SK-N-SH (cell line): ENCODE data around the gene CCDC13. TPM values are rescaled to one million over a fixed set of nuclear protein-coding genes. Genes with fewer than 3 reads are reported as not detected.

ENCODE experiments used
- CTCF ChIA-PET: fragments of 300-600, 350-600 bp; formaldehyde crosslinking; extraction: SDS; loops from one replicate; lab custom pipeline; 2021; lab: Yijun Ruan, JAX
- POLR2A ChIA-PET: fragments of 350-600 bp; sonication (Branson Sonifier 250); formaldehyde crosslinking; extraction: SDS; loops from one replicate; lab custom pipeline; 2020; ENCODE audit warnings: antibody characterized with exemption, inconsistent platforms; lab: Yijun Ruan, JAX
- DNase-seq: peaks from one replicate; pipeline ENCODE4 v3.0.0; 2012
- H2AFZ ChIP-seq: fragments of 200-600 bp; sonication (generic); 2 replicates; pipeline ENCODE4 v1.8.1; 2016; ENCODE audit warnings: antibody characterized with exemption, mild to moderate bottlenecking, low read depth
- H3F3A ChIP-seq: fragments of 200-600 bp; sonication (generic); replicated peaks from 2 replicates; pipeline ENCODE3; 2016; ENCODE audit warnings: antibody characterized with exemption, mild to moderate bottlenecking; ENCODE audit not compliant: insufficient read depth
- H3K27ac ChIP-seq, 2 experiments: fragments of 200-500 bp in 1 of 2; fragments of 200-600 bp in 1 of 2; sonication (Bioruptor generic) in 1 of 2; sonication (generic), shearing (Covaris generic) in 1 of 2; 2 replicates each; pipeline versions ENCODE4 v1.5.1 to v1.6.1; 2014 to 2016; ENCODE audit warnings: low read depth in 2 of 2, inconsistent platforms in 1 of 2, low read length in 1 of 2, mild to moderate bottlenecking in 1 of 2, mixed read lengths in 1 of 2
- H3K27me3 ChIP-seq: fragments of 200-600 bp; sonication (generic), shearing (Covaris generic); 2 replicates; pipeline ENCODE4 v1.6.1; 2016; ENCODE audit warnings: mixed run types; ENCODE audit not compliant: insufficient read depth
- H3K36me3 ChIP-seq, 2 experiments: fragments of 200-500 bp in 1 of 2; fragments of 200-600 bp in 1 of 2; sonication (Bioruptor generic) in 1 of 2; sonication (generic) in 1 of 2; replicated peaks in 1 of 2; 2 replicates each; pipeline versions ENCODE3 to v1.5.1; 2014 to 2016; ENCODE audit warnings: low read length in 1 of 2, mild to moderate bottlenecking in 1 of 2; ENCODE audit not compliant: insufficient read depth in 2 of 2, control insufficient read depth in 1 of 2
- H3K4me1 ChIP-seq, 2 experiments: fragments of 200-500 bp in 1 of 2; fragments of 200-600 bp in 1 of 2; sonication (Bioruptor generic) in 1 of 2; sonication (generic), shearing (Covaris generic) in 1 of 2; 2 replicates each; pipeline versions ENCODE4 v1.5.1 to v1.6.1; 2014 to 2016; ENCODE audit warnings: low read depth in 1 of 2, low read length in 1 of 2, mixed run types in 1 of 2; ENCODE audit not compliant: insufficient read depth in 2 of 2, control insufficient read depth in 1 of 2
- H3K4me2 ChIP-seq: fragments of 200-600 bp; sonication (generic), shearing (Covaris generic); 2 replicates; pipeline ENCODE4 v1.6.1; 2017; ENCODE audit warnings: mixed run types
- H3K4me3 ChIP-seq, 2 experiments: fragments of 200-500 bp in 1 of 2; fragments of 200-600 bp in 1 of 2; sonication (Bioruptor generic) in 1 of 2; sonication (generic), shearing (Covaris generic) in 1 of 2; 2 replicates each; pipeline versions ENCODE4 v1.5.1 to v1.8.1; 2014 to 2016; ENCODE audit warnings: low read depth in 2 of 2, inconsistent platforms in 1 of 2, low read length in 1 of 2, mild to moderate bottlenecking in 1 of 2, mixed read lengths in 1 of 2, moderate library complexity in 1 of 2
- H3K79me2 ChIP-seq: fragments of 200-600 bp; sonication (generic); 2 replicates; pipeline ENCODE4 v1.8.1; 2017; ENCODE audit warnings: mild to moderate bottlenecking; ENCODE audit not compliant: insufficient read depth
- H3K9ac ChIP-seq: fragments of 200-600 bp; sonication (generic); 2 replicates; pipeline ENCODE4 v1.6.1; 2017; ENCODE audit warnings: mixed run types
- H3K9me2 ChIP-seq: fragments of 200-600 bp; sonication (generic); 2 replicates; pipeline ENCODE4 v1.6.1; 2017; ENCODE audit warnings: mixed run types
- H3K9me3 ChIP-seq: fragments of 200-600 bp; sonication (generic); 2 replicates; pipeline ENCODE4 v1.6.1; 2017; ENCODE audit warnings: mixed run types, mild to moderate bottlenecking, moderate library complexity
- H4K20me1 ChIP-seq: fragments of 200-600 bp; sonication (generic); 2 replicates; pipeline ENCODE4 v1.6.1; 2017; ENCODE audit warnings: mild to moderate bottlenecking, mixed run types; ENCODE audit not compliant: insufficient read depth
- CTCF ChIP-seq: fragments of 200-600 bp; sonication (generic); IDR thresholded peaks from 2 replicates; pipeline ENCODE4 v1.6.1; 2017; ENCODE audit warnings: antibody characterized with exemption, mild to moderate bottlenecking, moderate library complexity
- EP300 ChIP-seq, 2 experiments: IDR thresholded peaks; 2 replicates each; pipeline versions ENCODE4 v1.4.0 to v1.6.1; 2012; ENCODE audit warnings: borderline replicate concordance in 1 of 2, low read depth in 1 of 2, low read length in 1 of 2
- FOSL2 ChIP-seq: IDR thresholded peaks from 2 replicates; pipeline ENCODE4 v1.4.0; 2012; ENCODE audit warnings: low read depth, mild to moderate bottlenecking, moderate library complexity, borderline replicate concordance
- FOXJ3 ChIP-seq: sonication (generic); formaldehyde crosslinking; IDR thresholded peaks from 2 replicates; pipeline ENCODE4 v1.5.1; 2020; ENCODE audit warnings: mild to moderate bottlenecking, missing genetic modification reagents
- GABPA ChIP-seq: IDR thresholded peaks from 2 replicates; pipeline ENCODE4 v1.4.0; 2012; ENCODE audit warnings: low read depth, mild to moderate bottlenecking
- IRF3 ChIP-seq: fragments of 150-350 bp; IDR thresholded peaks from 2 replicates; pipeline ENCODE4 v1.6.1; 2016; ENCODE audit warnings: mild to moderate bottlenecking, low read depth, low read length
- JUND ChIP-seq: IDR thresholded peaks from 2 replicates; pipeline ENCODE4 v1.4.0; 2012
- MAX ChIP-seq: IDR thresholded peaks from 2 replicates; pipeline ENCODE4 v1.4.0; 2012; ENCODE audit warnings: low read depth
- MEF2A ChIP-seq: IDR thresholded peaks from 2 replicates; pipeline ENCODE4 v1.4.0; 2012; ENCODE audit warnings: low read depth, borderline replicate concordance
- RAD21 ChIP-seq: IDR thresholded peaks from 2 replicates; pipeline ENCODE4 v1.6.1; 2012; ENCODE audit warnings: mild to moderate bottlenecking, low read length
- RCOR1 ChIP-seq: fragments of 150-350 bp; IDR thresholded peaks from 2 replicates; pipeline ENCODE4 v1.6.1; 2017; ENCODE audit warnings: antibody characterized with exemption, low read length
- SMC3 ChIP-seq: IDR thresholded peaks from 2 replicates; pipeline ENCODE4 v1.6.1; 2012; ENCODE audit warnings: low read depth, low read length, improper control_type of control experiment
- TAF1 ChIP-seq: IDR thresholded peaks from 2 replicates; pipeline ENCODE4 v1.6.1; 2012; ENCODE audit warnings: low read depth, mild to moderate bottlenecking, low read length, moderate library complexity, borderline replicate concordance
- TCF12 ChIP-seq: IDR thresholded peaks from 2 replicates; pipeline ENCODE4 v1.4.0; 2012
- USF1 ChIP-seq: IDR thresholded peaks from 2 replicates; pipeline ENCODE4 v1.4.0; 2012; ENCODE audit warnings: low read depth, borderline replicate concordance
- ZBTB33 ChIP-seq: IDR thresholded peaks from 2 replicates; pipeline ENCODE4 v1.4.0; 2012; ENCODE audit warnings: low read depth, borderline replicate concordance
- WGBS: methylation state at CpG from one replicate; pipeline ENCODE4 v1.1.6; 2017; ENCODE audit warnings: low lambda C conversion rate; 5-methylcytosine and 5-hydroxymethylcytosine counted together
- polyA plus RNA-seq, 3 experiments: library from polyadenylated mRNA; depleted of rRNA; stranded (reverse); fragments of >200 nt; gene quantifications; 2 replicates each; pipeline ENCODE4 v1.2.3, GENCODE V29; 2012

Gene CCDC13
- polyA plus RNA-seq, 1 of the 3 experiments (the other 2 are of a cell fraction) = 0.66 TPM

- no peaks in the 10 kb centered on the region for H4K20me1 ChIP-seq
- CTCF ChIA-PET = interaction anchor here (0.8 to 1.5 kb wide), 5 partner anchors 10 to 502 kb away, joined by 3 to 4 read pairs (median 4); no protein-coding TSS in a partner anchor
- WGBS = 80% methylated on average over 10 of the region's 10 CpGs
- H3K9me2 ChIP-seq = no peaks in the 10 kb centered on the region
- H3K4me2 ChIP-seq = no peak overlapping the region
- POLR2A ChIA-PET = no interaction called here
- H3K4me1 ChIP-seq = no peaks in the 10 kb centered on the region
- no peak overlapping the region for H3K9ac ChIP-seq
- H2AFZ ChIP-seq = no peak overlapping the region
- no peak overlapping the region for H3K27ac ChIP-seq
- no peaks in the 10 kb centered on the region for H3K36me3 ChIP-seq
- no peak for TF ChIP-seq JUND
- TF ChIP-seq MEF2A = no peak
- no peak for TF ChIP-seq EP300 (IDR thresholded peaks at IDR 0.05; ENCODE audit: borderline replicate concordance in 1 of 2, low read depth in 1 of 2, low read length in 1 of 2)
- TF ChIP-seq GABPA = no peak
- TF ChIP-seq ZBTB33 = no peak
- peak; percentile 36 for TF ChIP-seq CTCF
- no peak for TF ChIP-seq TAF1
- TF ChIP-seq IRF3 = no peak
- no peak for TF ChIP-seq FOXJ3 (CRISPR knock-in tag)
- no peak for TF ChIP-seq SMC3
- TF ChIP-seq RCOR1 = no peak
- TF ChIP-seq TCF12 = no peak
- peak; percentile 30; the same call in 1 of the 2 replicates for TF ChIP-seq RAD21
- TF ChIP-seq USF1 = no peak
- no peak for TF ChIP-seq FOSL2
- TF ChIP-seq MAX = no peak
- no peaks in the 10 kb centered on the region for H3F3A ChIP-seq
- H3K79me2 ChIP-seq = no peaks in the 10 kb centered on the region
- DNase-seq = no peak
- H3K4me3 ChIP-seq = no peak overlapping the region
- H3K27me3 ChIP-seq = no peaks in the 10 kb centered on the region
- no peaks in the 10 kb centered on the region for H3K9me3 ChIP-seq
These were observed 23.3 kb downstream of the CCDC13 start for GRCh38 chr3:42749753-42750231.
